CD14-positive monocyte (primary cell): ENCODE results near the gene CCNG2. TPM values are rescaled to one million over a fixed set of nuclear protein-coding genes. Genes with fewer than 3 reads are reported as not detected.
"Not testable (repeated sequence)": the region's sequence is repeated elsewhere in the genome, so short reads cannot be mapped to it uniquely, and the experiment has no call there.

Experiments used
- DNase-seq, 3 donors: peaks; one replicate each; pipeline ENCODE4 v3.0.0-alpha.2; 2011 to 2022
- H2AFZ ChIP-seq: 2 replicates; pipeline ENCODE4 v1.6.0; 2012; ENCODE audit warnings: mild to moderate bottlenecking, low read depth, low read length, inconsistent platforms; ENCODE audit not compliant: insufficient read depth, poor library complexity, severe bottlenecking
- H3K27ac ChIP-seq, 2 donors: 1 replicate in 1 of 2; 2 replicates in 1 of 2; pipeline ENCODE4 v1.5.1; 2012 to 2013; ENCODE audit warnings: low read length in 2 of 2, control low read depth in 1 of 2, inconsistent platforms in 1 of 2, low read depth in 1 of 2, mild to moderate bottlenecking in 1 of 2
- H3K27me3 ChIP-seq, 2 donors: one replicate each; pipeline versions ENCODE4 v1.6.0 to v1.6.1; 2011 to 2013; ENCODE audit warnings: low read length in 2 of 2; ENCODE audit not compliant: control insufficient read depth in 2 of 2, insufficient read depth in 2 of 2
- H3K36me3 ChIP-seq, 2 donors: replicated peaks in 1 of 2; 1 replicate in 1 of 2; 2 replicates in 1 of 2; pipeline versions ENCODE4 v1.5.1 to v1.6.1; 2012 to 2013; ENCODE audit warnings: low read length in 2 of 2, control low read depth in 1 of 2, inconsistent platforms in 1 of 2, mild to moderate bottlenecking in 1 of 2; ENCODE audit not compliant: insufficient read depth in 2 of 2, control insufficient read depth in 1 of 2
- H3K4me1 ChIP-seq, 2 donors: 1 replicate in 1 of 2; 2 replicates in 1 of 2; pipeline versions ENCODE4 v1.5.1 to v1.6.1; 2012 to 2013; ENCODE audit warnings: low read length in 2 of 2, control low read depth in 1 of 2, inconsistent platforms in 1 of 2, mild to moderate bottlenecking in 1 of 2, moderate library complexity in 1 of 2; ENCODE audit not compliant: insufficient read depth in 2 of 2, control insufficient read depth in 1 of 2
- H3K4me2 ChIP-seq: replicated peaks from 2 replicates; pipeline ENCODE3; 2012; ENCODE audit warnings: low read length, moderate library complexity, mild to moderate bottlenecking; ENCODE audit not compliant: poor library complexity, severe bottlenecking; ENCODE audit errors: extremely low read depth
- H3K4me3 ChIP-seq, 3 experiments: fragments of 200-600 bp in 1 of 3; sonication (generic) in 1 of 3; replicated peaks in 1 of 3; 1 replicate in 2 of 3; 2 replicates in 1 of 3; pipeline ENCODE4 v1.5.1; 2011 to 2013; ENCODE audit warnings: low read length in 3 of 3, mild to moderate bottlenecking in 3 of 3, control low read depth in 2 of 3, low read depth in 2 of 3, inconsistent platforms in 1 of 3, moderate library complexity in 1 of 3
- H3K79me2 ChIP-seq: 2 replicates; pipeline ENCODE4 v1.6.0; 2012; ENCODE audit warnings: mild to moderate bottlenecking, control low read depth, inconsistent platforms, low read length, moderate library complexity; ENCODE audit not compliant: insufficient read depth
- H3K9ac ChIP-seq: 2 replicates; pipeline ENCODE4 v1.6.0; 2017; ENCODE audit warnings: low read length, mild to moderate bottlenecking; ENCODE audit not compliant: insufficient read depth, poor library complexity, severe bottlenecking
- H3K9me3 ChIP-seq, 2 donors: replicated peaks in 1 of 2; 1 replicate in 1 of 2; 2 replicates in 1 of 2; pipeline versions ENCODE4 v1.5.1 to v1.6.1; 2012 to 2013; ENCODE audit warnings: low read length in 2 of 2, control low read depth in 1 of 2; ENCODE audit not compliant: control insufficient read depth in 1 of 2, insufficient read depth in 1 of 2
- H4K20me1 ChIP-seq: 2 replicates; pipeline ENCODE4 v1.6.0; 2012; ENCODE audit warnings: mild to moderate bottlenecking, low read length, control low read depth, moderate library complexity; ENCODE audit not compliant: insufficient read depth
- H3K27ac Mint-ChIP-seq, 7 donors: one replicate each; pipeline ENCODE4 v1.8.0; 2020; ENCODE audit warnings: mild to moderate bottlenecking in 7 of 7, mixed read lengths in 7 of 7, moderate library complexity in 6 of 7, inconsistent platforms in 2 of 7
- H3K27me3 Mint-ChIP-seq, 3 donors: one replicate each; pipeline ENCODE4 v1.8.0; 2021 to 2022; ENCODE audit warnings: low read depth in 3 of 3, mild to moderate bottlenecking in 3 of 3, mixed read lengths in 3 of 3, moderate library complexity in 3 of 3, inconsistent platforms in 1 of 3
- H3K36me3 Mint-ChIP-seq, 2 donors: one replicate each; pipeline ENCODE4 v1.8.0; 2020; ENCODE audit warnings: mixed read lengths in 2 of 2, inconsistent platforms in 1 of 2, mild to moderate bottlenecking in 1 of 2
- H3K4me1 Mint-ChIP-seq: one replicate; pipeline ENCODE4 v1.8.0; 2020; ENCODE audit warnings: mild to moderate bottlenecking, mixed read lengths
- H3K4me3 Mint-ChIP-seq, 2 donors: one replicate each; pipeline ENCODE4 v1.8.0; 2020; ENCODE audit warnings: mild to moderate bottlenecking in 2 of 2, mixed read lengths in 2 of 2, moderate library complexity in 1 of 2
- H3K9me3 Mint-ChIP-seq, 7 donors: one replicate each; pipeline ENCODE4 v1.8.0; 2020 to 2022; ENCODE audit warnings: mixed read lengths in 7 of 7, mild to moderate bottlenecking in 6 of 7, moderate library complexity in 6 of 7, inconsistent platforms in 2 of 7
- CTCF ChIP-seq: fragments of 200-600 bp; IDR thresholded peaks from one replicate; pipeline ENCODE4 v1.8.0; 2022; ENCODE audit warnings: antibody characterized with exemption, mild to moderate bottlenecking
- WGBS: methylation state at CpG from one replicate; pipeline ENCODE4 v1.1.5; 2013; ENCODE audit warnings: missing lambda C conversion rate; ENCODE audit not compliant: insufficient coverage; 5-methylcytosine and 5-hydroxymethylcytosine counted together
- intact Hi-C, 2 donors: fragments of 100-400 bp; cut with micrococcal nuclease; formaldehyde crosslinking; loops; one replicate each; pipeline versions ENCODE4 v1.15.0 to v1.15.1; 2023
- polyA plus RNA-seq, 3 donors: library from polyadenylated mRNA; depleted of rRNA in 1 of 3; unstranded in 2 of 3; stranded (reverse) in 1 of 3; fragments of 300-500 nt in 2 of 3; fragments of >200 nt in 1 of 3; fragmentation: Illumina TruSeq in 2 of 3; gene quantifications; 1 replicate in 2 of 3; 2 replicates in 1 of 3; pipeline ENCODE4 v1.2.3, GENCODE V29; 2012 to 2021

The CCNG2 gene
- polyA plus RNA-seq, 3 donors: 17.6 to 26.4 (median 23.3) TPM

- intact Hi-C loops: no loop called here
- Histone ChIP-seq H3K79me2 (no peaks in the 10 kb centered on the region), H3K27me3 (no peaks in the 10 kb centered on the region), H3K4me1 (peaks cover 51 to 53% of the 10 kb centered on the region in 2 donors), H2AFZ (peak overlapping the region; percentile 30), H3K9me3 (no peaks in the 10 kb centered on the region), H3K4me3 (peak overlapping the region in 1 of 3 experiments; percentile 10), H3K27ac (peak overlapping the region; percentile 77 to 85), H4K20me1 (no peaks in the 10 kb centered on the region), H3K36me3 (no peaks in the 10 kb centered on the region), H3K4me2 (no peak overlapping the region), H3K9ac (no peak overlapping the region)
- Mint-ChIP-seq H3K36me3 (no peaks in the 10 kb centered on the region), H3K27ac (peak overlapping the region; percentile 91 to 96 (median 95)), H3K27me3 (peaks cover 0 to 1% (median 0%) of the 10 kb centered on the region in 3 donors), H3K4me1 (peaks cover 52% of the 10 kb centered on the region), H3K4me3 (no peak overlapping the region), H3K9me3 (peaks cover 0 to 3% (median 0%) of the 10 kb centered on the region in 7 donors)
- WGBS: 69% methylated on average over 7 of the region's 11 CpGs
- DNase-seq: no peak
- no peak for TF ChIP-seq CTCF
Observed at GRCh38 chr4:77127837-77128621, 29.0 kb upstream of the CCNG2 start.

- Histone ChIP-seq H3K79me2 (no peaks in the 10 kb centered on the region), H4K20me1 (no peaks in the 10 kb centered on the region), H3K27me3 (no peaks in the 10 kb centered on the region), H3K4me2 (no peak overlapping the region), H3K27ac (no peak overlapping the region), H3K4me3 (no peak overlapping the region), H3K9ac (no peak overlapping the region), H3K36me3 (no peaks in the 10 kb centered on the region), H2AFZ (no peak overlapping the region), H3K4me1 (peaks cover 13% of the 10 kb centered on the region in 2 donors), H3K9me3 (no peaks in the 10 kb centered on the region)
- H3K4me3 Mint-ChIP-seq: no peak overlapping the region
- no peak overlapping the region for H3K27ac Mint-ChIP-seq
- H3K9me3 Mint-ChIP-seq: peaks cover 0 to 3% (median 0%) of the 10 kb centered on the region in 7 donors
- DNase-seq: no peak
- intact Hi-C loops: no loop called here
- no peaks in the 10 kb centered on the region for H3K27me3 Mint-ChIP-seq
- no peak for TF ChIP-seq CTCF
- H3K4me1 Mint-ChIP-seq: peaks cover 13% of the 10 kb centered on the region
- WGBS: no CpG with 5 or more reads among the region's 1 CpG
- no peaks in the 10 kb centered on the region for H3K36me3 Mint-ChIP-seq
Observed at GRCh38 chr4:77132652-77133312, 24.2 kb upstream of the CCNG2 start.

- H3K4me1 ChIP-seq, H3K4me3 ChIP-seq, H3K79me2 ChIP-seq, H3K4me1 Mint-ChIP-seq, H3K9me3 ChIP-seq, H3K36me3 Mint-ChIP-seq, H3K27me3 Mint-ChIP-seq, H3K36me3 ChIP-seq, H3K9ac ChIP-seq, H3K27me3 ChIP-seq, H2AFZ ChIP-seq, H3K9me3 Mint-ChIP-seq, H4K20me1 ChIP-seq, intact Hi-C loops: not testable (repeated sequence)
- WGBS: 0% methylated on average over 2 of the region's 6 CpGs
- Mint-ChIP-seq H3K4me3 (peak overlapping the region; percentile 57 to 58), H3K27ac (peak overlapping the region; percentile 13 to 90 (median 68))
- peak; percentile 59 to 74 (median 67) for DNase-seq
- Histone ChIP-seq H3K27ac (peak overlapping the region in 1 of 2 donors; percentile 22), H3K4me2 (peak overlapping the region; percentile 36)
Observed at GRCh38 chr4:77137448-77137847, 19.6 kb upstream of the CCNG2 start.
